Common myeloid progenitor, CD34-positive (primary cell): Measurements from ENCODE around the gene EVX2. TPM values are rescaled to one million over a fixed set of nuclear protein-coding genes. Genes with fewer than 3 reads are reported as not detected.

Source experiments
- CTCF ChIA-PET: fragments of 350-600 bp; sonication (Branson Sonifier 250); formaldehyde crosslinking; loops from one replicate; lab custom pipeline; 2021; ENCODE audit warnings: antibody characterized with exemption; lab: Charles Lee
- POLR2A ChIA-PET: fragments of 350-600 bp; sonication (Branson Sonifier 250); formaldehyde crosslinking; loops from one replicate; lab custom pipeline; 2021; ENCODE audit warnings: antibody characterized with exemption; lab: Charles Lee
- DNase-seq, 3 donors: peaks; one replicate each; pipeline versions ENCODE4 v3.0.0 to v3.0.0-alpha.2; 2013
- H3K27ac ChIP-seq, 2 experiments: 1 replicate in 1 of 2; 2 replicates in 1 of 2; pipeline ENCODE4 v1.7.0; 2013; ENCODE audit warnings: inconsistent platforms in 2 of 2, low read length in 2 of 2, mild to moderate bottlenecking in 2 of 2, low read depth in 1 of 2, moderate library complexity in 1 of 2; ENCODE audit not compliant: severe bottlenecking in 2 of 2, insufficient read depth in 1 of 2, poor library complexity in 1 of 2
- H3K27me3 ChIP-seq, 5 experiments: replicated peaks in 2 of 5; 1 replicate in 3 of 5; 2 replicates in 2 of 5; pipeline versions ENCODE4 v1.6.1 to v1.7.0; 2013; ENCODE audit warnings: low read length in 4 of 5, mild to moderate bottlenecking in 2 of 5, moderate library complexity in 2 of 5, inconsistent platforms in 1 of 5; ENCODE audit not compliant: insufficient read depth in 5 of 5, control insufficient read depth in 4 of 5
- H3K36me3 ChIP-seq, 4 experiments: 1 replicate in 2 of 4; 2 replicates in 2 of 4; pipeline versions ENCODE4 v1.6.1 to v1.7.0; 2013; ENCODE audit warnings: low read length in 3 of 4, control low read depth in 1 of 4, mild to moderate bottlenecking in 1 of 4; ENCODE audit not compliant: control insufficient read depth in 4 of 4, insufficient read depth in 4 of 4
- H3K4me1 ChIP-seq, 4 experiments: 1 replicate in 3 of 4; 2 replicates in 1 of 4; pipeline versions ENCODE4 v1.6.1 to v1.7.1; 2013; ENCODE audit warnings: low read length in 3 of 4, mild to moderate bottlenecking in 3 of 4, control low read depth in 1 of 4, inconsistent platforms in 1 of 4, moderate library complexity in 1 of 4; ENCODE audit not compliant: control insufficient read depth in 4 of 4, insufficient read depth in 4 of 4; ENCODE audit errors: control extremely low read depth in 1 of 4
- H3K4me3 ChIP-seq, 7 experiments: 1 replicate in 4 of 7; 2 replicates in 3 of 7; pipeline versions ENCODE4 v1.5.1 to v1.7.0; 2013; ENCODE audit warnings: mild to moderate bottlenecking in 7 of 7, low read length in 6 of 7, moderate library complexity in 6 of 7, inconsistent platforms in 2 of 7, low read depth in 2 of 7, control low read depth in 1 of 7; ENCODE audit not compliant: insufficient read depth in 4 of 7, control insufficient read depth in 1 of 7; ENCODE audit errors: extremely low read depth in 1 of 7
- H3K9me3 ChIP-seq, 5 experiments: 1 replicate in 4 of 5; 2 replicates in 1 of 5; pipeline versions ENCODE4 v1.6.1 to v1.7.1; 2013; ENCODE audit warnings: low read length in 4 of 5, mild to moderate bottlenecking in 2 of 5, inconsistent platforms in 1 of 5, low read depth in 1 of 5, moderate library complexity in 1 of 5; ENCODE audit not compliant: control insufficient read depth in 4 of 5, insufficient read depth in 2 of 5; ENCODE audit errors: control extremely low read depth in 1 of 5
- WGBS: methylation state at CpG from one replicate; pipeline ENCODE4 v1.1.5; 2013; ENCODE audit not compliant: insufficient coverage; 5-methylcytosine and 5-hydroxymethylcytosine counted together
- polyA plus RNA-seq: library from polyadenylated mRNA; unstranded; fragments of 120-200 nt; gene quantifications from one replicate; pipeline ENCODE4 v1.2.1, GENCODE V29; 2013

Gene EVX2
- polyA plus RNA-seq: not detected

DNA sequence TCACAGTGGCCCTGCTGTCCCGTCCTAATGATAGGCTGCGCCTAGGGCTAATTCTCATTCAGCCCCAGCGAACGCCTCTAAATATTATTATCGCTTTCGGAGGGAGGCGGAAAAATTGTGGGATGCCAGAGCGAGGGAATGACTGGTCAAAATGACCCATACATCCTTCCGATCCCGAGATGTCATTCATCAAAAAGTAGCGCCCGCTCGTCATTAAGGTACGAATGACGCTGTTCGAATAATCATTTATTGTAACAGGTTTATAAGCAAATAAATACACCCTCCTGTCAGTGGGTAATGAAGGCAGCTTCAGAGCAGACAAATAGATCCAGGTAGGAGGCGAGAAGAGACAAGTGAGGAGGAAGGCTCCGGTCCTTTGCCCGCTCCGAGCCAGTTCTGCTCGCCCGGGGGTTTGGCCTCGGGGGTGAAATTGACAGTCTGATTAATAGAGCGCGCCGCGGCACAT is at the start of gene EVX2:
TSS of gene EVX2 (minus strand) at position 167 of the 466 bp plus-strand sequence. CDS start 186 bp downstream, outside the sequence.
- Histone ChIP-seq H3K9me3 (peaks cover 0 to 7% (median 0%) of the 10 kb centered on the region in 5 experiments), H3K27me3 (peaks cover 36 to 100% (median 79%) of the 10 kb centered on the region in 5 experiments), H3K27ac (no peak within 1 kb of the TSS), H3K4me1 (peaks cover 0 to 24% (median 15%) of the 10 kb centered on the region in 4 experiments), H3K4me3 (no peak within 1 kb of the TSS), H3K36me3 (no peaks in the 10 kb centered on the region)
- CTCF ChIA-PET: interaction anchor here (2.5 to 2.6 kb wide), 2 partner anchors 11 to 12 kb away, joined by 14 to 17 read pairs; no protein-coding TSS in a partner anchor
- POLR2A ChIA-PET: no interaction called here
- WGBS: 11% methylated on average over 19 of the region's 27 CpGs
- DNase-seq: no peak

DNA sequence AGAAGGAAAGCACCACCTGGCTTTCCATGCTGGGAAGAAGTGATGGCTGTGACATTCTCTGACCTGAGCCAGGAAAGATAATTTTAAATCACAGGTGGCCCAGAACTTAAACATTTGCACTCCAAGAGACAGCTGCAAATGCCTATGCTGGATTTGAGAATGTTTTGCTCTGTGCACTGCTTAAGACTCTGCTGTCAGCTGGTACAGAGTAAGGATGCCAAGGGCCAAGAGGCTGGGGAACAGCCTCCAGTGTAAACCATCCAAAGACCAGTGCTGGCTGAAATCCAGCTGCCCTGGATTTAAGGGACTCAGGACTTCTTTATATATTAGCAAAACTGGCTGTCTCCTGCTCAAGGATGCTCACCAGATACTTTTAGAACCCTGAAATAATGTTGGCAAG is 49.6 kb upstream of the EVX2 start:
- Histone ChIP-seq H3K36me3 (no peaks in the 10 kb centered on the region), H3K4me3 (no peak overlapping the region), H3K9me3 (no peaks in the 10 kb centered on the region), H3K4me1 (peaks cover 4 to 20% (median 16%) of the 10 kb centered on the region in 4 experiments), H3K27me3 (peaks cover 53 to 100% (median 63%) of the 10 kb centered on the region in 5 experiments), H3K27ac (no peak overlapping the region)
- ChIA-PET POLR2A (no interaction called here), CTCF (interaction anchor here (0.8 to 3.4 kb wide), 11 partner anchors 9 to 514 kb away, joined by 3 to 40 read pairs (median 5); no protein-coding TSS in a partner anchor)
- no peak for DNase-seq

DNA sequence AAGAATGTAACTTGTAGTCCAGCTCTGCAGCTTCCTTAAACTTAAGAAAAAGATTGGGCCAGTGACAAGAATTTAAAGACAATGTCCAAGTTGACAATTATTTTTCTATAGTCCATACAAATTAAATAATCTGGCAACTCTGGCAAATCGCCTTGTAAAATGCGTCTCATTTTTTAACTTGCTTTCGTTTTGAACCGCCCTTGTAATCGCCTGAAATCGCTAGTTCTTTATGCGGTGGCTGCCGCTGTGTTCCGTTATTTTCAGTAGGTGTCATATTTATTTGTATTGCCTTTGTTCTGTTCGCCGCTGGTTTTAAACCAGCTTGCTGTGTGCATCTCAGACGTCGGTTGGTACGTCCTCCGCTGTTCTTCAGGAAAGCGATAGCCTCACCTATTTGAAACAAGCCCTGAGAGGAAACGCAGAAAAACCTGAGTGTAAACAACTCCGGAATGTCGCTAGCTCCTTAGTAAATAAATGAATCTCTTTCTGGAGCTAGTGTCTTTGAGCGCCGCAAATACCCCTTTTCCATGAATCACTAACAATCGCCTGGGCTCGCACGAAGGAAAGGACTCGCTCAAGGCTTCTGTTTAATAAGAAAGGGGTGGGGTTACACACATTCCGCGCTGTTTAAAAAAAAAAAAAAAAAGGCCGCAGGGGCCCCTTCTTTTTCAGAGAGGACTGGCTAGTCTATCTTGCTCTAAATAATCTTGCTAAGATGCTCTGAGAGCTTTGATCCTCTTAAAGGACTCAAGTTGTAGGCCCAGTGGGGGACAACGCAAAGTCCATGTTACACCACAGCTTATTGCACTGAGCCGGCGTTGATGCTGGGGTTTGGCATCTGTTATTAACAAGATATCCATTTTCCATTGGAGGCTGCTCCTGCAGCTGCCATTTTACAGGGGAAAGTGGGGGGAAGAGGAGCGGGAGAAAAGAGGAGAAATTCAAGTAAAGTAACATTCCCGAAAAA is 48.7 kb upstream of the EVX2 start:
- ChIA-PET POLR2A (interaction anchor here (0.6 kb wide), 1 partner anchor 514 kb away, joined by 6 read pairs; no protein-coding TSS in a partner anchor), CTCF (interaction anchor here (0.6 to 3.4 kb wide), 20 partner anchors 9 to 681 kb away, joined by 3 to 40 read pairs (median 4); partner anchors contain the start of genes HOXD13 and HOXD9)
- Histone ChIP-seq H3K4me1 (peaks cover 4 to 20% (median 16%) of the 10 kb centered on the region in 4 experiments), H3K9me3 (no peaks in the 10 kb centered on the region), H3K4me3 (peak overlapping the region in 2 of 7 experiments; percentile 25 to 52), H3K27me3 (peaks cover 48 to 100% (median 68%) of the 10 kb centered on the region in 5 experiments), H3K36me3 (no peaks in the 10 kb centered on the region), H3K27ac (no peak overlapping the region)
- 8% methylated on average over 24 of the region's 33 CpGs for WGBS
- peak; percentile 57 to 80 (median 79) for DNase-seq

GRCh38 chr2:176131848-176132158 is 48.0 kb upstream of the EVX2 start:
- no peaks in the 10 kb centered on the region for H3K36me3 ChIP-seq
- ChIA-PET CTCF (interaction anchor here (0.8 to 3.4 kb wide), 13 partner anchors 9 to 522 kb away, joined by 3 to 40 read pairs (median 3); partner anchors contain the start of genes HOXD13 and HOXD9), POLR2A (no interaction called here)
- WGBS: no CpG with 5 or more reads among the region's 4 CpGs
- H3K4me3 ChIP-seq: no peak overlapping the region
- DNase-seq: no peak
- H3K27ac ChIP-seq: no peak overlapping the region
- H3K9me3 ChIP-seq: no peaks in the 10 kb centered on the region
- H3K27me3 ChIP-seq: peaks cover 46 to 99% (median 68%) of the 10 kb centered on the region in 5 experiments
- H3K4me1 ChIP-seq: peaks cover 4 to 19% (median 14%) of the 10 kb centered on the region in 4 experiments

DNA sequence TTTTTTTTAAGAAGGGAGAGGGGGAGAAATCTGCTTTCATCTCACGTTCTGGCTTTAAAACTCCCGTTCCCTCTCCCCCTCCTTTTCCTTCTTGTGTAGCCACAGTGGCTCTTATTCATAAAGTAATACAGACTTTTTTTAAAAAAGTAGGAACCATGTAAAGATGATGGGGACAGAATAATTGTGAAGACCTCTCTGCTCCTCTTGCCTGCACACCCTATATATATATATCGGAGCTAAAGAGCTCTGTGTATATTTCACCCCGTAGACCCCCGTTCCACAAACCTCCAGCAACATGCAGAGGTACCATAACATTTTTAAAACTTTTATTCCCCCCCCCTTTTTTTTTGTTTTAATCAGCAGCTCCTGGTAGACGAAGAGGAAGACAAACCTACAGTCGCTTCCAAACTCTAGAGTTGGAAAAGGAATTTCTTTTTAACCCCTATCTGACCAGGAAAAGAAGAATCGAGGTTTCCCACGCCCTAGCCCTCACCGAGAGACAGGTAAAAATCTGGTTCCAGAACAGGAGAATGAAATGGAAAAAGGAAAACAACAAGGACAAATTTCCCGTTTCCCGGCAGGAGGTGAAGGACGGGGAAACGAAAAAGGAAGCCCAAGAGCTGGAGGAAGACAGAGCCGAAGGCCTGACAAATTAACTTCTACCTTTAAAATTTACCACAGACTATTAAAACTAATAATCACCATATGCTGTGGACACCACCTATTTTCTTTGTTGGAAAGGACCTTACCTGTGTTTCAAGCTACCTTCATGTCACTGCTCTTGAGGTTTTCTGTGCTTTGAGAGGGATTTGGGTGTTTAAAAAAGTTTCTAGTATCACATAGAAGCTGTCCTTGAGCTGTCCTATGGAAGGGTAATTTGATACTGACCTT is 47.4 kb upstream of the EVX2 start:
- H3K9me3 ChIP-seq: no peaks in the 10 kb centered on the region
- 8% methylated on average over 9 of the region's 15 CpGs for WGBS
- H3K27ac ChIP-seq: no peak overlapping the region
- peaks cover 49 to 99% (median 64%) of the 10 kb centered on the region in 5 experiments for H3K27me3 ChIP-seq
- POLR2A ChIA-PET: interaction anchor here (0.6 kb wide), 1 partner anchor 1008 kb away, joined by 3 read pairs; no protein-coding TSS in a partner anchor
- no peak overlapping the region for H3K4me3 ChIP-seq
- no peak for DNase-seq
- CTCF ChIA-PET: interaction anchor here (0.5 to 3.4 kb wide), 17 partner anchors 11 to 523 kb away, joined by 3 to 40 read pairs (median 3); partner anchors contain the start of gene HOXD13
- peaks cover 4 to 14% (median 9%) of the 10 kb centered on the region in 4 experiments for H3K4me1 ChIP-seq
- no peaks in the 10 kb centered on the region for H3K36me3 ChIP-seq
